Small intestine (tissue), 16 donors: ENCODE results near the gene OR6C68. TPM values are rescaled to one million over a fixed set of nuclear protein-coding genes. Genes with fewer than 3 reads are reported as not detected.
"Not testable (repeated sequence)": the region's sequence is repeated elsewhere in the genome, so short reads cannot be mapped to it uniquely, and the experiment has no call there.

Source experiments
- DNase-seq, 2 donors: peaks; one replicate each; pipeline versions ENCODE4 v3.0.0 to v3.0.0-alpha.2; 2013
- FAIRE-seq: peaks from 2 replicates; lab custom pipeline; 2012; peaks lifted over from hg19 to GRCh38; lab: Jason Lieb, UNC
- H3K27ac ChIP-seq, 3 donors: one replicate each; pipeline ENCODE4 v1.5.1; 2013; ENCODE audit warnings: low read length in 2 of 3, mild to moderate bottlenecking in 2 of 3, control low read depth in 1 of 3, inconsistent platforms in 1 of 3, low read depth in 1 of 3, moderate library complexity in 1 of 3
- H3K27me3 ChIP-seq, 3 donors: one replicate each; pipeline ENCODE4 v1.6.1; 2013; ENCODE audit warnings: low read length in 3 of 3, inconsistent platforms in 1 of 3; ENCODE audit not compliant: control insufficient read depth in 3 of 3, insufficient read depth in 3 of 3
- H3K36me3 ChIP-seq, 3 donors: one replicate each; pipeline ENCODE4 v1.6.1; 2013; ENCODE audit warnings: low read length in 3 of 3, inconsistent platforms in 1 of 3, low read depth in 1 of 3, mild to moderate bottlenecking in 1 of 3, moderate library complexity in 1 of 3; ENCODE audit not compliant: control insufficient read depth in 3 of 3, insufficient read depth in 2 of 3
- H3K4me1 ChIP-seq, 3 donors: one replicate each; pipeline ENCODE4 v1.6.1; 2013; ENCODE audit warnings: low read length in 2 of 3, inconsistent platforms in 1 of 3, low read depth in 1 of 3, mild to moderate bottlenecking in 1 of 3, moderate library complexity in 1 of 3; ENCODE audit not compliant: control insufficient read depth in 3 of 3, insufficient read depth in 2 of 3
- H3K4me3 ChIP-seq, 3 donors: one replicate each; pipeline ENCODE4 v1.5.1; 2013; ENCODE audit warnings: low read length in 3 of 3, control low read depth in 1 of 3, inconsistent platforms in 1 of 3, low read depth in 1 of 3, mild to moderate bottlenecking in 1 of 3, moderate library complexity in 1 of 3
- H3K9me3 ChIP-seq, 2 donors: one replicate each; pipeline ENCODE4 v1.6.1; 2013; ENCODE audit warnings: low read depth in 1 of 2, low read length in 1 of 2; ENCODE audit not compliant: control insufficient read depth in 2 of 2, insufficient read depth in 1 of 2
- WGBS, 3 donors: extraction: QIAGEN DNeasy Blood & Tissue Kit; methylation state at CpG; one replicate each; pipeline ENCODE4 v1.1.7; 2013; 5-methylcytosine and 5-hydroxymethylcytosine counted together
- long read RNA-seq, 10 donors: transcript quantifications; one replicate each; lab custom pipeline, GENCODE V29; 2026
- polyA plus RNA-seq, 4 donors: library from polyadenylated mRNA; stranded (reverse) in 3 of 4; unstranded in 1 of 4; fragments of 200-250 nt in 3 of 4; fragments of 120-200 nt in 1 of 4; gene quantifications; one replicate each; pipeline versions ENCODE4 v1.2.1 to v1.2.3, GENCODE V29; 2013
- donor health status: healthy with polysubstance abuse.
- donor health status: control.
- donor health status: control.
- donor health status: Bipolar disorder and iron deficiency.
- donor health status: healthy.

The OR6C68 gene
- polyA plus RNA-seq = not detected
- long read RNA-seq, donor 1 = 0 reads
- long read RNA-seq, donor 2 = 0 reads
- long read RNA-seq, donor 3 = 0 reads
- long read RNA-seq, donor 4 = 0 reads
- long read RNA-seq, donor 5 = 0 reads
- long read RNA-seq, donor 6 = 0 reads
- long read RNA-seq, donor 7 = 0 reads
- long read RNA-seq, donor 8 = 0 reads
- long read RNA-seq, donor 9 = 0 reads
- long read RNA-seq, donor 10 = 0 reads

- 72 to 79% (median 73%) methylated on average over 2 of the region's 2 CpGs for WGBS, 3 donors
- H3K4me3 ChIP-seq = no peak within 1 kb of the TSS
- no peak within 1 kb of the TSS for H3K27ac ChIP-seq
- DNase-seq (no peak), FAIRE-seq (no peak)
- H3K27me3 ChIP-seq = no peaks in the 10 kb centered on the region
- no peaks in the 10 kb centered on the region for H3K4me1 ChIP-seq
- H3K9me3 ChIP-seq = no peaks in the 10 kb centered on the region
- H3K36me3 ChIP-seq = no peaks in the 10 kb centered on the region
Measured at GRCh38 chr12:55492078-55492477, at the start of gene OR6C68. Gene OR6C68 (plus strand): TSS chr12:55492378. CDS start chr12:55492378, 0 bp downstream.

GRCh38 chr12:55443776-55444175 lies 48.4 kb upstream of the OR6C68 start, which contains the start of gene OR6C2:
Gene OR6C2 (plus strand): TSS chr12:55444076. CDS start chr12:55452214, 8,138 bp downstream.
- FAIRE-seq (no peak), DNase-seq (no peak)
- Histone ChIP-seq H3K36me3 (no peaks in the 10 kb centered on the region), H3K27me3 (no peaks in the 10 kb centered on the region), H3K4me1 (no peaks in the 10 kb centered on the region), H3K27ac (no peak within 1 kb of the TSS), H3K4me3 (no peak within 1 kb of the TSS), H3K9me3 (no peaks in the 10 kb centered on the region)
- WGBS, 3 donors = 48 to 52% (median 50%) methylated on average over 2 of the region's 2 CpGs

GRCh38 chr12:55445357-55445756 lies 46.8 kb upstream of the OR6C68 start:
- no peak for FAIRE-seq
- no peaks in the 10 kb centered on the region for H3K36me3 ChIP-seq

GRCh38 chr12:55446326-55446725 lies 45.9 kb upstream of the OR6C68 start:
- Histone ChIP-seq H3K4me1 (no peaks in the 10 kb centered on the region), H3K27me3 (no peaks in the 10 kb centered on the region), H3K4me3 (no peak overlapping the region), H3K36me3 (no peaks in the 10 kb centered on the region), H3K9me3 (no peaks in the 10 kb centered on the region), H3K27ac (no peak overlapping the region)
- FAIRE-seq (no peak), DNase-seq (peak in 1 of 2 donors; percentile 35)
- 52 to 79% (median 63%) methylated on average over 5 of the region's 5 CpGs for WGBS, 3 donors

More at GRCh38 chr12:55445357-55445756, 46.8 kb upstream of the OR6C68 start:
- 98 to 100% (median 98%) methylated on average over 1 of the region's 1 CpG for WGBS, 3 donors
- Histone ChIP-seq H3K27ac (no peak overlapping the region), H3K27me3 (no peaks in the 10 kb centered on the region), H3K4me3 (no peak overlapping the region), H3K4me1 (no peaks in the 10 kb centered on the region), H3K9me3 (no peaks in the 10 kb centered on the region)
- DNase-seq = no peak

GRCh38 chr12:55448825-55449224 lies 43.4 kb upstream of the OR6C68 start:
- H3K4me3 ChIP-seq = no peak overlapping the region
- H3K36me3 ChIP-seq = no peaks in the 10 kb centered on the region
- DNase-seq = no peak
- FAIRE-seq = no peak
- no peaks in the 10 kb centered on the region for H3K27me3 ChIP-seq
- no peak overlapping the region for H3K27ac ChIP-seq
- H3K4me1 ChIP-seq = no peaks in the 10 kb centered on the region
- no peaks in the 10 kb centered on the region for H3K9me3 ChIP-seq

GRCh38 chr12:55464926-55465325 lies 27.3 kb upstream of the OR6C68 start:
- not testable (repeated sequence) for H3K27ac ChIP-seq, H3K27me3 ChIP-seq, H3K4me3 ChIP-seq, DNase-seq, FAIRE-seq, H3K36me3 ChIP-seq, H3K4me1 ChIP-seq, H3K9me3 ChIP-seq
- WGBS, 3 donors = 87 to 91% (median 91%) methylated on average over 1 of the region's 1 CpG

GRCh38 chr12:55467836-55468235 lies 24.3 kb upstream of the OR6C68 start:
- DNase-seq (no peak), FAIRE-seq (no peak)
- 27 to 48% (median 38%) methylated on average over 2 of the region's 2 CpGs for WGBS, 3 donors
- Histone ChIP-seq H3K9me3 (no peaks in the 10 kb centered on the region), H3K4me1 (no peaks in the 10 kb centered on the region), H3K4me3 (no peak overlapping the region), H3K27ac (no peak overlapping the region), H3K27me3 (no peaks in the 10 kb centered on the region), H3K36me3 (no peaks in the 10 kb centered on the region)

- Histone ChIP-seq H3K9me3 (no peaks in the 10 kb centered on the region), H3K4me3 (no peak overlapping the region), H3K27me3 (no peaks in the 10 kb centered on the region), H3K27ac (no peak overlapping the region), H3K4me1 (no peaks in the 10 kb centered on the region), H3K36me3 (no peaks in the 10 kb centered on the region)
- FAIRE-seq (no peak), DNase-seq (no peak)
- 65 to 69% (median 69%) methylated on average over 2 of the region's 2 CpGs for WGBS, 3 donors
Measured at GRCh38 chr12:55469291-55469690, 22.9 kb upstream of the OR6C68 start.
